ENCODE results near the gene KLHL29. TPM values are rescaled to one million over a fixed set of nuclear protein-coding genes. Genes with fewer than 3 reads are reported as not detected.

KLHL29 gene
- total RNA-seq, 4 donors from 2014 or later, result 7.6 to 15.3 (median 8.4) TPM

GRCh38 chr2:23562143-23562542 lies 177.2 kb downstream of the KLHL29 start:
- no peak for TF ChIP-seq CTCF (IDR thresholded peaks at IDR 0.05; ENCODE audit: low read depth)

GRCh38 chr2:23563151-23563550 lies 178.2 kb downstream of the KLHL29 start:
- TF ChIP-seq CTCF (IDR thresholded peaks at IDR 0.05; ENCODE audit: low read depth), result no peak

- TF ChIP-seq CTCF (IDR thresholded peaks at IDR 0.05; ENCODE audit: low read depth), result no peak
Measured at GRCh38 chr2:23563673-23564614, 179.0 kb downstream of the KLHL29 start.

GRCh38 chr2:23564615-23564960 lies 179.6 kb downstream of the KLHL29 start:
- TF ChIP-seq CTCF (IDR thresholded peaks at IDR 0.05; ENCODE audit: low read depth), result no peak

- TF ChIP-seq CTCF (IDR thresholded peaks at IDR 0.05; ENCODE audit: low read depth), result no peak
Measured at GRCh38 chr2:23565374-23565773, 180.4 kb downstream of the KLHL29 start.

- TF ChIP-seq CTCF (IDR thresholded peaks at IDR 0.05; ENCODE audit: low read depth), result no peak
Measured at GRCh38 chr2:23565814-23566213, 180.8 kb downstream of the KLHL29 start.

- TF ChIP-seq CTCF (IDR thresholded peaks at IDR 0.05; ENCODE audit: low read depth), result no peak
Measured at GRCh38 chr2:23566241-23567142, 181.5 kb downstream of the KLHL29 start.
